Measurements from ENCODE around the gene SEMA3E. TPM values are rescaled to one million over a fixed set of nuclear protein-coding genes. Genes with fewer than 3 reads are reported as not detected.

SEMA3E gene
- total RNA-seq, 1 donor from 2014 or later = 0.96 TPM

DNA sequence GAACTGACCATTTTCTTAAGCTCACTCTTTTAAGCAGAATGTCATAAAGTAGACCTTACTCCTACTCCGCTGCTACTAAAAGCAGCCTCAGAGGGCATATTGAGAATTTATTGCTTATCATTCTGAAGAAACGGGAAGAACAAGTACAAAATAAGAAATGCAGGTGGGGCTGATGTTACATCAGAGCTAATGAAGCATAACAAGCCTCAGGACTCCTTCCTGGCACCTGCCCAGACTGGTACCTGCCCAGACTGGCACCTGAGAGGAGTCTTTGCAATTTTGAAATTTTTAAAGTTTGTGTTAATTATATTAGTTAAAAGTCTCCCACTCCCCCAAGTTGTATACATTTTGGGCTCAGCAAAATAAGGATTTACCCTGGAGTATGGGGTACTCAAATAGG is 162.4 kb downstream of the SEMA3E start:
- DNase-seq = no peak
- Mint-ChIP-seq H3K36me3 (ENCODE audit: unreplicated experiment) (no peaks in the 10 kb centered on the region), H3K27ac (ENCODE audit: unreplicated experiment) (no peak overlapping the region)

DNA sequence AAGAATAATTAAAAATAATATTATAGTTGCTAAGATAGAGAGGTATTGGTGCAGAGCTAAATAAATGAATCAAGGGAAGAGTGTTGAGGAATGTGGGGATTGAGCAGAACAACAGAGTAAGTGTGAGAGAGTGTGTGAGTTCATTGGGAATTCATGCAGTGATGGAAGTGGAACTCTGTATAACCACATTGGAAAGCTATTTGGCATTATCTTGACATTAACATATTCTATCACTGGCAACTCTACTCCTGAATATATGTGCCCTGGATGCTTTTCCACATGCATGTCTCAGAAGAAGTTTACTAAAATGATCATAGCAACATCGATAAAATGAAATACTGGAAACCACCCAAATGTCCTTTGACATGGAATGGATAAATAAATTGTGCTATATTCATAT is 164.1 kb downstream of the SEMA3E start:
- H3K27me3 Mint-ChIP-seq (ENCODE audit: unreplicated experiment) = no peaks in the 10 kb centered on the region
- no peak for DNase-seq
- H3K36me3 Mint-ChIP-seq (ENCODE audit: unreplicated experiment) = no peaks in the 10 kb centered on the region
- no peak for TF ChIP-seq CTCF (IDR thresholded peaks at IDR 0.05; ENCODE audit: partially characterized antibody, unreplicated experiment)
- H3K9me3 Mint-ChIP-seq (ENCODE audit: unreplicated experiment) = no peaks in the 10 kb centered on the region
- H3K4me3 Mint-ChIP-seq (ENCODE audit: unreplicated experiment) = no peak overlapping the region
- H3K27ac Mint-ChIP-seq (ENCODE audit: unreplicated experiment) = no peak overlapping the region
- no peaks in the 10 kb centered on the region for H3K4me1 Mint-ChIP-seq (ENCODE audit: low read depth, unreplicated experiment)

More for the DNA sequence above, 162.4 kb downstream of the SEMA3E start:
- no peak for TF ChIP-seq CTCF (IDR thresholded peaks at IDR 0.05; ENCODE audit: partially characterized antibody, unreplicated experiment)
- H3K4me3 Mint-ChIP-seq (ENCODE audit: unreplicated experiment) = no peak overlapping the region
- no peaks in the 10 kb centered on the region for H3K4me1 Mint-ChIP-seq (ENCODE audit: low read depth, unreplicated experiment)
- no peaks in the 10 kb centered on the region for H3K27me3 Mint-ChIP-seq (ENCODE audit: unreplicated experiment)
- no peaks in the 10 kb centered on the region for H3K9me3 Mint-ChIP-seq (ENCODE audit: unreplicated experiment)

- no peak for TF ChIP-seq CTCF (IDR thresholded peaks at IDR 0.05; ENCODE audit: partially characterized antibody, unreplicated experiment)
- DNase-seq = no peak
- Mint-ChIP-seq H3K36me3 (ENCODE audit: unreplicated experiment) (no peaks in the 10 kb centered on the region), H3K4me1 (ENCODE audit: low read depth, unreplicated experiment) (no peaks in the 10 kb centered on the region), H3K9me3 (ENCODE audit: unreplicated experiment) (no peaks in the 10 kb centered on the region), H3K4me3 (ENCODE audit: unreplicated experiment) (no peak overlapping the region), H3K27me3 (ENCODE audit: unreplicated experiment) (no peaks in the 10 kb centered on the region), H3K27ac (ENCODE audit: unreplicated experiment) (no peak overlapping the region)
These were observed 164.7 kb downstream of the SEMA3E start for GRCh38 chr7:83484266-83484665.

DNA sequence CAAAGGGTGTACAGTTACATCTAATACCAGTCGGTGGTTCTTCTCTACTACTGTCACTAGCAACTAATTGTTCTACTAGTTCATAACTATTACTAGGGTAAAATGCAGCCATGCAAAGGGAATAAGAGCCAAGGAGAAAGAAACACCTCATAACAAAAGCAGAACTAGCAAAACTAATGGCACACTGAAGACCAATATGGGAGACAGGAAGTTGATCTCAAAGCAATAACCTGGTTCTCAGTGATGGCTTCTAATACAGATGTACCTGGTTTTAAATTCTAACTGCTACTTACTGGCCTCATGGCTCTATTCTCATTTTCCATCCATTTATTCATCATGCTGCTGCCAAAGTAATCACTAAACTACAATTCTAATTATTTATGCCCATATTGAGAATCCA is 170.3 kb downstream of the SEMA3E start:
- H3K27me3 Mint-ChIP-seq (ENCODE audit: unreplicated experiment) = no peaks in the 10 kb centered on the region
- no peaks in the 10 kb centered on the region for H3K4me1 Mint-ChIP-seq (ENCODE audit: low read depth, unreplicated experiment)
- H3K36me3 Mint-ChIP-seq (ENCODE audit: unreplicated experiment) = no peaks in the 10 kb centered on the region
- TF ChIP-seq CTCF (IDR thresholded peaks at IDR 0.05; ENCODE audit: partially characterized antibody, unreplicated experiment) = no peak
- no peak for DNase-seq
- H3K27ac Mint-ChIP-seq (ENCODE audit: unreplicated experiment) = no peak overlapping the region
- no peaks in the 10 kb centered on the region for H3K9me3 Mint-ChIP-seq (ENCODE audit: unreplicated experiment)
- no peak overlapping the region for H3K4me3 Mint-ChIP-seq (ENCODE audit: unreplicated experiment)

DNA sequence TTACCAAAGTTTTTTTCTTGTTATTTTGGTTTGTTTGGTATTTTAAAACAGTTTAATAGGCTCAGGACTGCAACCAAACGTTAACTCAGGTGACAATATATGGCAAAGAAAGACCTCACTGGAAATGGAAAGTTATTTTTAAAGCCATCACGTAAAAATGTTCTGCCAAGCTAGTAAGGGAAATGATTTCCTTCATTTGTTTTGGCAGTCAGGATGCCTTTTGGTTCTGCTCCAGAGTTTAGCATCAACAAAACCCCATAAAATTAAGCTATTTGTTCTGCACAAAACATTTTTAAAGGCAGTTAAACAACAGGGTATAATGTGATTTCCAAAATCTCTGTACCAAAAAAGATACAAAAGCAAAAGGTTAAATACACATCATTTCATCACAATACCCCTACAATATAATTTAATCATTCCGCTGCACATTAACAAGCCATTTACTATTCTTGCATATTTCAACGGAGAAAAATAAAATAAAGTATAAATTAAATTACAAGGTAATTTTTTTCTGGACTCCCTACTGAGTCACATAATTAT is 172.4 kb downstream of the SEMA3E start:
- Mint-ChIP-seq H3K4me1 (ENCODE audit: low read depth, unreplicated experiment) (no peaks in the 10 kb centered on the region), H3K4me3 (ENCODE audit: unreplicated experiment) (no peak overlapping the region), H3K27ac (ENCODE audit: unreplicated experiment) (no peak overlapping the region), H3K36me3 (ENCODE audit: unreplicated experiment) (no peaks in the 10 kb centered on the region), H3K27me3 (ENCODE audit: unreplicated experiment) (no peaks in the 10 kb centered on the region), H3K9me3 (ENCODE audit: unreplicated experiment) (no peaks in the 10 kb centered on the region)
- no peak for DNase-seq
- no peak for TF ChIP-seq CTCF (IDR thresholded peaks at IDR 0.05; ENCODE audit: partially characterized antibody, unreplicated experiment)

Measured in glutamatergic neuron (in vitro differentiated cells).